Heart left ventricle (tissue), 13 donors: Measurements from ENCODE around the gene CHST6.

Experiments
- POLR2A ChIP-seq, 2 donors: fragments of 450-650 bp; IDR thresholded peaks; one replicate each; pipeline ENCODE4 v1.6.1; 2017; ENCODE audit warnings: antibody characterized with exemption in 2 of 2, mild to moderate bottlenecking in 2 of 2, moderate library complexity in 2 of 2
- TF ChIP-seq, protein P1 (sequence below), 12 donors: fragments of 200-600 bp; sonication (generic) in 4 of 12; IDR thresholded peaks; one replicate each; pipeline versions ENCODE4 v1.5.0 to v1.8.0; 2018 to 2022; ENCODE audit warnings: antibody characterized with exemption in 12 of 12, mild to moderate bottlenecking in 5 of 12
- donor health status: ischemic (EF 13 %, LVEDD 7.1; RV severe dilation, severe dysfunction).
- donor health status: DM: no; HTN: yes; CAD: no.
- donor health status: DM: no; HTN: no; CAD: no.
- donor health status: ischemic (EF 25% LVEDD 6.9; RV normal size, moderate dysfunction).
- donor health status: ischemic (EF 25% LVEDD 5.7; RV mildly dilated, moderate dysfunction).
- donor health status: ischemic (EF 35%, LVEDD 5.7; RV mildly dilated, moderate dysfunction).
- donor health status: nonischemic (EF 11% LVEDD 7.7; RV severe dilation, severe dysfunction).
- donor health status: DM: yes; HTN: yes; CAD: no.
- donor health status: PGD.
- donor health status: ischemic (EF 29% LVEDD 5.4; RV normal size, mild dysfunction).
- donor health status: nonischemic (EF 23%, LVEDD 6.1; RV moderate dilation, normal function).

DNA sequence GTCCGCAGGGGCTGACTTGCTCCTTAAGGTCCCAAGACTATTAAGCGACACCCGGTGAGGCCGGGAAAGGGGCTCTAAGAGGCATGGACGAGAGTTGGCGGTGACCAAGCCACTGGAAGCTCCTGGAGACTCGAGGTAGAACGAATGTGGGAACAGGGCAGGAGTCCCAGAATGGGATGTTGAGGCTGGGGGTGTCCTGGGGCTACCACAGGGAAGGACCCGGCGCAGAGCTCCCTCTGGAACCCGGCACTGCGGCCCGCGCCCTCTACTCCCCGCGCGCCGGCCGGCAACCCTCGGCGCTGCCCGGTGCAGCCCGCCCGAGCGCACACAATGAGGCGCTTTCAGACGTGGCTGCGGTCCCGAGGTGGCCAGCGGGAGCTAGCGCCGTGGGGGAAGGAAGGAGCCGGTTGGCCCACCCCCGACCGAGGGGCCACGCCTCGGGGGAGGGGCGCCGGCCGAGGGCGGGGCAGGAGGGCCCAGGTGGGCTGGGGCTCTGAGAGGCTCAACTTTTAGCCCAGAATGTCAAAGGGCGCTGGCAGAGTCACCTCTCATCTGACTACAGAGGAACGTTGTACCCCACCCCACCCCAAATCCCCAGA lies at the start of gene CHST6:
- TF ChIP-seq POLR2A (IDR thresholded peaks at IDR 0.05): no peak
- TF ChIP-seq, protein P1, sequence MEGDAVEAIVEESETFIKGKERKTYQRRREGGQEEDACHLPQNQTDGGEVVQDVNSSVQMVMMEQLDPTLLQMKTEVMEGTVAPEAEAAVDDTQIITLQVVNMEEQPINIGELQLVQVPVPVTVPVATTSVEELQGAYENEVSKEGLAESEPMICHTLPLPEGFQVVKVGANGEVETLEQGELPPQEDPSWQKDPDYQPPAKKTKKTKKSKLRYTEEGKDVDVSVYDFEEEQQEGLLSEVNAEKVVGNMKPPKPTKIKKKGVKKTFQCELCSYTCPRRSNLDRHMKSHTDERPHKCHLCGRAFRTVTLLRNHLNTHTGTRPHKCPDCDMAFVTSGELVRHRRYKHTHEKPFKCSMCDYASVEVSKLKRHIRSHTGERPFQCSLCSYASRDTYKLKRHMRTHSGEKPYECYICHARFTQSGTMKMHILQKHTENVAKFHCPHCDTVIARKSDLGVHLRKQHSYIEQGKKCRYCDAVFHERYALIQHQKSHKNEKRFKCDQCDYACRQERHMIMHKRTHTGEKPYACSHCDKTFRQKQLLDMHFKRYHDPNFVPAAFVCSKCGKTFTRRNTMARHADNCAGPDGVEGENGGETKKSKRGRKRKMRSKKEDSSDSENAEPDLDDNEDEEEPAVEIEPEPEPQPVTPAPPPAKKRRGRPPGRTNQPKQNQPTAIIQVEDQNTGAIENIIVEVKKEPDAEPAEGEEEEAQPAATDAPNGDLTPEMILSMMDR (IDR thresholded peaks at IDR 0.05): no peak
